ENCODE data around the gene SIX3. TPM values are rescaled to one million over a fixed set of nuclear protein-coding genes. Genes with fewer than 3 reads are reported as not detected.

Gene SIX3
- total RNA-seq, 1 donor from 2014 or later = not detected

DNA sequence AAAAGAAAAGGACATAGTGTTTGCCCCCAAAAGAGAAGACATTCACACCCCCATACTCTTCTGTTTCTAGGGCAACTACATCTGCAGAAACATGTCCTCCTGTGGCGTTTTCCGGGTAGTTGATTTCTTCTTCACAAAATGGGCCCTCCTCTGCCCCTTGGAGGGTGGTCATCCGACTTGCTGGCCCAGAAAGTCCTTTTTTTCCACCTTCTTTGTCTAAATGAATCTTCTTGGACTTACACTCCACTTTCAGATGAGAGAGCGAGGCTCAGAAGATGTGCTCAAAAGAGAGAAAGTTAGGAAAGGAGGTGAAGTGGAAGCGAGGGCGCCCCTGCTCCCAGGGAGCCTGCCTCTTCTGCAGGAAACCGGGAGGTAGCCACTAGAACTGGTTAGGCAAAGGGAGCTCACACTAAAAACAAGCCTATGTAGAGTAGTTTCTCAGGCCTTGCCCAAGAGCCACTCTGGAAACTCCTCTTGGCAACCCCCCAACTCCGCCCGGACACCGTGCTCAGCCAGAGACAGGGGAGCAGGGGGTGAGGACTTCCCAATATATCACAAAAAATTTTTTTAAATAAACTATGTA, 10.2 kb upstream of the SIX3 start:
- DNase-seq (ENCODE audit: low read depth) = no peak

DNA sequence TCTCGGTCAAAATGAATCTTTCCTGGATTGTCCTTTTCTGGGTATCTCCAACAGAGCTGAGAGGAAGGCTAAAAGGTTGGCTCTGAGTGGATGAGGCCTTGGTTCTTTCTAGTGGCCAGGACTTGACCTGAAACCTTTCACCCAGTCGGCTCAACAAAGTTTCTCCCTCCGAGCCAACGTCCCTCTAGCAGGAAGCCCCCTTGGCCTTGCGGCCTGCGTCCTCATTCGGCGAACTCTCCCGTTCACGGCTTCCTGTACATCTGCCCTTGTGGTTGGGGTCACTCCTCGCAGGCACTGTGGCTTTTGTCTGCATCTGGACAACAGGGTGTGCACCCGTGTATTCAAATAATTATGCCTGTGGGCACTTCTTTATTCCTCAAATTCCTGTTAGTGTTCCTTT, 9.4 kb upstream of the SIX3 start:
- no peak for DNase-seq (ENCODE audit: low read depth)

DNA sequence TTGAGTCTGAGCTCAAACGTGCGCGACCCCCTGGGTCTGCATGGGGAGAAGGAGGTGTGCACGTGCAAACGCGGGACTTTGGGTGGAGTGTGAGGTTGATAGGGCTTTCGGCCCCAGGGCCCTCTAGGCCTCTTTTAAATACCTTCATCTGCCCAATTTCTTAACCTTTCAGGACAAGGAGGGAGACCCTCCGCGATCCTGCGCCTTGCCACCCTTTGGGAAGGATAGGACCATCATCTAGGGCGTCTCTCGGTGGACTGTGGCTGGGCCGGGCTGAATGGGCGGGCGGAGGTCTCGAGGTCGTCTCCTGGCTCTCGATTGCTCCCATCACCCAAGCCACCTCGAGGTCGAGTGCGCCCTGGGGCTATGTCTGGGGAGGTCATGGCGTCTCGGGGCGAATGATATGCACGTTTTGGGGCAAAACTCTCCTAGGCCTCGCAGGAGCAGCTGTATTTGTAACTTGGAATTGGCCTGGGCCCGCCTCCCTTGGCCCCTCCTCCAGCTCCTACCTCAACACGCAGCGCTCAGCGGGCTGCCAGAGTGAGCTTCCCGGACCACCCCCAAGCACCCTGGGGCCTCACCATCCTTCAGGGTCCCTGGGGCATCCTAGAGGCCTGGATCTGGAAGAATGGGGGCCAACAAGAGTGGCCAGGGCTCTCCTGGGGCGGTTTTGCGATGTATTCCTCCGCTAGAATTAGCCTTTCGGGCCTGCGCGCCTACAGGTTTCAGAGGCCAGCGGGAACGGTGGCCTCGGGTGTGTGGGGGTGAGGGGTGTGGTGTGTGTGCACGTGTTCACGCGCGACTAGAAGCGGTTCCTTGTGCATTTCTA, 8.7 kb upstream of the SIX3 start:
- DNase-seq (ENCODE audit: low read depth) = no peak

DNA sequence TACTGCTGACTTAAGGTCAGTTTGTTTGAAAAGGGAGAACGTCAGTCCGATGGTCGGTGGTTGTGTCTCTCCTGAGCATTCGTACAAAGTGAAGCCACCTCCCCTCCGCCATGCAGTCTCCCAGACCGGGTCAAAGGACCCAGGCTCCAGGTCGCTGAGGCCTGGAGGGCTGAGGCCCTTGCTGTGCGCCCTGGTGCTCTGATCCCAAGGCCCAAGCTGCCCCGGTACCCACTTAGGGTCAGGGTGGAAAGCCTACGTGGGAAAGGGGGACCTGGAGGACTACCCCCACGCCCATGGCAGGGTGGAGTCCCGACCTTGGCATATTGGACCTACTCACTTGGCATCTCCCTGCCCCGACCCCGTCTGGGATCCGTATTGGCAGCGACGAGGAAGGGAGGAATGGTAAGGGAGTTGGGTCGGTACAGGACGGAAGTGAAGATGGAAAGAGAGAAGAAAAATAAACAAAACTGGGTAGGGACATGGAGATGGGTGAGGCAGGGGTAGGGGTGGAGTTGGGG, 8.0 kb upstream of the SIX3 start:
- no peak for DNase-seq (ENCODE audit: low read depth)

DNA sequence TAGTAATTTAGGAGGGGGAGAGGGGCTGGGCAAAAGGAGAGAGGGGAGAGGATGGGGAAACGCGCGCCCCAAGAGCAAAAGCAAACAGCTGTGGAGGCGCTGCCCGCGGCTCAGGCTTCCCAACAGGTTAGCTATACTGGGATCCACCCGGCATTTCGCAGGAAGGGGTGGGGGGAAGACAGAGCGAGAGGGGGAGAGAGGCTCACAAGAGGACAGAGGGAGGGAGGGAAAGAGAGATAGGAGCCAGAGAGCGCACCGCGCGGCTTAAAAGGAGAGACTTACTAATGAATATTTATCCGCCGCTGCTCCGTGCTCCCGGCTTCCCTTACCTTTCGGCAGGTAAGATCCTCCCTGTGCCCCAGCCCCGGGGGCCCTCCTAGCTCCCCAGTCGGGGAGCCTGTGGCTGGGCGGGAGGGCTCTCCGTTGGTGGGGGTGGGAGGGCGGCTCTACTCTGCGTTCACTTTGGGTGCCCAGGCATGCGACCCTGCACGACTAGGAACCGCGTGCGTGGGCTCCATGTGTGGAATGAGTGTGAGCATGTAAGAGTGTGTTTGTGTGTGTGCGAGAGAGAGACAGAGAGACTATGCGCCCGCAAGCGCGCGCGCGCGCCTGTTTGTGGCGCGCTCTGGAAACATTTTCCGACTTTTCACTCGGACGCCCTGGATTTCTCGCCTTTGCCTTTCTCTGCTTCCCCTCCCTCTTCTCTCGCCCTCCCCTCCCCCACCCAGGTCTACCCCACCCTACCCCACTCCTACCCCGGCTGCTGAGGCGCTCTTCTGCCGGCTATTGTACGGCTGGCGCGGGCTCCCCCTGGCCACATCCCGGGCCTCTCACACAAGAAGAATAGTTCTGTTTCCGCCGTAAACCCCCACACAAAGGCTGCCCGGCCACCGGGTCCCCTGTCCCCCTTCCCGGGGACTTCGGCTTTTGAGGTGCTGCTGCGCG, 7.2 kb upstream of the SIX3 start:
- no peak for DNase-seq (ENCODE audit: low read depth)

GRCh38 chr2:44934983-44935728, 6.3 kb upstream of the SIX3 start:
- DNase-seq (ENCODE audit: low read depth) = no peak

DNA sequence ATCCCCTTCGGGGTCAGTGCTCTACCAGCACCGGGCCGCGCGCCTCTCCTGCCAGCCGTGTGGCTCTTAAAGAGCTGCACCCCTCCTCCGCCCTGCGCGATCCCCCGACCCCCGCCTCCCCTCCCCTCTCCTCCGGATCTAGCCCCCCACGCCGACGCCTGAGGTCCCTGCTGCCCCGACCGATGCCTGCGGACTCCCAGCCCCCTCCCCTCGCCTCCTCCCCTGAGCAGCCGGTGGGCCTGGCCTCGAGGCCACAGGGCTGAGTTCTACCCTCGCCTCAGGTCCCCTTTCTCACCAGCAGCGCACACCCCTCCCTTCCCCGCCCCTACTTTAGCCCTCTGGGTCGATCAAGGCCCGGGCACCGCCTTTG, 5.8 kb upstream of the SIX3 start:
- DNase-seq (ENCODE audit: low read depth) = no peak

- DNase-seq (ENCODE audit: low read depth) = no peak
Observed at GRCh38 chr2:44936275-44936674, 5.2 kb upstream of the SIX3 start.

- no peak for DNase-seq (ENCODE audit: low read depth)
Observed at GRCh38 chr2:44936715-44937687, 4.5 kb upstream of the SIX3 start.

- no peak for DNase-seq (ENCODE audit: low read depth)
Observed at GRCh38 chr2:44937688-44938240, 3.7 kb upstream of the SIX3 start.

- no peak for DNase-seq (ENCODE audit: low read depth)
Observed at GRCh38 chr2:44938287-44939105, 3.0 kb upstream of the SIX3 start.

DNA sequence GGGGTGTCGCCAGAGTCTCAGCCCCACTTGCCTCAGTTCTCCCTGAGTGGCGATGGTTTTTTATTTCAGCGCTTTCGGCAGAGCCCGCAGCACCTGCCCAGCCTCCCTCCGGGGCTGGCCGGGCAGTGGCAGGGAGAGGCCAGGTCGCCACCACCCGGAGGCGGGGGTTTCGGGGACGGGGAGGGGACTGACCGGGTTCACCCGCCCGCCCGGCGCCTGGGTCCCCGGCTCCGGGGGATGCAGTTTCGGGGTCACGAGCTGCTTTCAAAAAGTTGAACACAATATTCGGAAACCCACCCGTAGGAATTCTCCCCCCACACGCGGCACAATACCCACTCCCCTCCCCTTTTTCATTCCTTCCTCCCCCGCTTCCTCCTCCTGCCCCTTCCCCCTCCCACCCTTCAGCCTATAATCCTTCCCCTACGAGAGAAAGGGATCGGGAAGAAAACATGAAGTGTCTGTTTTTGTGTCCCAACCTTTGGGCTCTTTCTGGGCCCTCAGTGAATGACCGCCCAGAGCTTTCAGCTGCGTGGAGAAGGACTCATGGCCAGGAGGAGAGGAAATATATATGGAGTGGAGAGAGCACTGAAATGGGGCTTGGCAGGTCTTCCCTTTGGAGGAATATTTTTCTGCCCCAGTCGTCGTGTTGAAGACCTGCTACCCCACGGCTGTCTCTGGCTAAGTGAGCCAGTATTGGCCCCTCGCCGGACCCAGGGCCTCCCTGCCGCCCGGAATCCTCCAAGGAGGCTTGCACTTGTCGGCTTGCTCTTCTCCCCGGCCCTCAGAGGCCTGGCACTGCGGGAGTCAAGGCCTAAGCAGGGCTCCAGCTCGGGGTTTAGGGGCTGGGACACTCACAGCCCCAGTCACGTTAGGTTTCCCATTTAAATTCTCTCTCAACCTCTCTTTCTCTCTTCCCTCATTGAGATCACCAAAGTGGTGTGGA, 2.1 kb upstream of the SIX3 start:
- no peak for DNase-seq (ENCODE audit: low read depth)

GRCh38 chr2:44940049-44940494, 1.4 kb upstream of the SIX3 start:
- DNase-seq (ENCODE audit: low read depth) = no peak

DNA sequence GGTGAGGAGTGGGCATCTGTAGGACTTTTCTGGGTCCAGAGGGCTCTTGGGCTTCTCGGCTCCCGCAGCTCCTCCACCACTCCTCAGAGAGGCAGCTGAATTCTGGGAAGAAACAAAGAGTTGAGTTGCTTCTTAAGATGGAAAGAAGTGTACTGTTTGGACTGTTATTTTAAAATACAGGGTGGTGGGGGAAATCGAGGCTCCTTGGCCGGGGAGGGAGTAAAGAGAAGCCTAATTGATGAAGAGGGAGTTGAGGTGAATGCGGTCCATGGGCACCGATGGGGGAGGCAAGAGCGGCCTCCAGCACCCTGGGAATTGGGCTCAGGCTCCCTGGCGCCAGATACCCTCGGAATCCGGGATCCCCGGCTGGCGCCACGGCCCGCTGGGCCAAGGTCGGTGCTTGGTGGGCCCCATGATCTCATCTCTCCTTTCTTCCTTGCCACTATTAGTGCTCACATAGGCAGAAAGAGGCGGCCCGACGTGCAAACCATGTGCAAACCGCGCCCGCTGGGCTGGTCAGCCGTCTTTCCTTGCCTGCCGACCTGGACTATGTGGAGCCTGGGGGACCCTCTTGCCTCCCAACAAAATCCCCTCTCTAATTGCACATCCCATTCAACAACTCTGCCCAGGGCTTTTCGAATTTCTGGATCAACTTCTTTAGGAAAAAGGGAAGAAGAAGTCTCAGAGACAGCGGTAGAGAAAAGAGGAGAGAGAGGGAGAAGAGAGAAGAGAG, 604 bp upstream of the SIX3 start:
- DNase-seq (ENCODE audit: low read depth) = no peak

GRCh38 chr2:44942304-44943030, 965 bp downstream of the SIX3 start:
- DNase-seq (ENCODE audit: low read depth) = no peak

DNA sequence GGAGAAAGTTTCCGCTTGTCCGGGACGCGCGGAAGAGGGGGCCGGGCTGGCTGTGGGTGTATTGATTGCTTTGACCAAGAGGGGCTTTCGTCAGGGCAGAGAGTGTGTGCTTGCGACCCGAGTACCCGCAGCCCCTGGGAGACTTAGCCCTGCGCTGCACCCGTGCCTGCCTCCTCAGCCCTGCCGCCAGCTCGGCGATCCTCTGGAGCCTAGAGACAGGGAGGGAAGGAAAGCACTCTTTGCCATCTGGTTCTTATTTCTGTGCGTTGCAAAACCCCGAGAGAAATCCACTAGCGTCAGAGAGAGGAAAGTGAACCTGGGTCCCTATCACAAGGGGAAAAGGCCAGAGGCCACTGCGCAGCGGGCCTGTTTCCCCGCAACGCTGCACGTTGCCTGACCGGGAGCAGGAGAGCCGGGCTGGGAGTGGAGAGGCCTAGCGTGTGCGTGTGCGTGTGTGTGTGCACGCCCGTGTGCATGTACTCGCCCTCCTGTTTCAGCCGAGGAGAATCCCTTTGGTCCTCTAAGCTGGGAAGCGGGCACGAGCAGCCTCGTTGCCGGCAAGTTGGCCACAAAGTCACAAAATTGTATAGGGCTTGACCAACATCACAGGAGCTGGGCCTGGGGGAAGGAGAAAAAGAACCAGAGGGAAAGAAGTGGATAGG, 1.7 kb downstream of the SIX3 start:
- no peak for DNase-seq (ENCODE audit: low read depth)

Data from renal cortical epithelial cell (primary cell).